Central memory CD8-positive, alpha-beta T cell (primary cell): ENCODE measurements around the gene SRPK1.

Experiments used
- ATAC-seq: fragments of 150-1000 bp; cut with Tn5 transposase; replicated peaks from 2 replicates; pipeline ENCODE4 v1.10.0; 2022; ENCODE audit warnings: mild to moderate bottlenecking, moderate FRiP score, moderate number of reproducible peaks; ENCODE audit not compliant: poor library complexity, severe bottlenecking; ENCODE audit errors: extremely low read depth
- DNase-seq, 2 donors: peaks; one replicate each; pipeline ENCODE4 v3.0.0; 2021; ENCODE audit warnings: low spot score in 2 of 2
- H3K27ac Mint-ChIP-seq: one replicate; pipeline ENCODE4 v1.8.0; 2022; ENCODE audit warnings: low read depth, mild to moderate bottlenecking, moderate library complexity, mixed read lengths
- H3K27me3 Mint-ChIP-seq: one replicate; pipeline ENCODE4 v1.8.0; 2022; ENCODE audit warnings: mixed read lengths
- H3K36me3 Mint-ChIP-seq: one replicate; pipeline ENCODE4 v1.8.0; 2022; ENCODE audit warnings: mild to moderate bottlenecking, moderate library complexity, mixed read lengths; ENCODE audit not compliant: insufficient read depth
- H3K4me1 Mint-ChIP-seq: one replicate; pipeline ENCODE4 v1.8.0; 2022; ENCODE audit warnings: mixed read lengths
- H3K4me3 Mint-ChIP-seq: one replicate; pipeline ENCODE4 v1.8.0; 2022; ENCODE audit warnings: mild to moderate bottlenecking, moderate library complexity, mixed read lengths
- H3K9me3 Mint-ChIP-seq: one replicate; pipeline ENCODE4 v1.8.0; 2022; ENCODE audit warnings: mixed read lengths

SRPK1 gene

GRCh38 chr6:35796236-35796635 is 124.7 kb downstream of the SRPK1 start:
- H3K9me3 Mint-ChIP-seq: no peaks in the 10 kb centered on the region
- H3K36me3 Mint-ChIP-seq: no peaks in the 10 kb centered on the region
- no peaks in the 10 kb centered on the region for H3K4me1 Mint-ChIP-seq
- no peak overlapping the region for H3K4me3 Mint-ChIP-seq
- DNase-seq (no peak), ATAC-seq (no peak)
- no peak overlapping the region for H3K27ac Mint-ChIP-seq
- H3K27me3 Mint-ChIP-seq: peaks cover 11% of the 10 kb centered on the region

GRCh38 chr6:35795453-35796071 is 125.3 kb downstream of the SRPK1 start:
- no peak for ATAC-seq
- Mint-ChIP-seq H3K9me3 (no peaks in the 10 kb centered on the region), H3K4me1 (no peaks in the 10 kb centered on the region), H3K27me3 (peaks cover 16% of the 10 kb centered on the region), H3K27ac (no peak overlapping the region), H3K36me3 (no peaks in the 10 kb centered on the region), H3K4me3 (no peak overlapping the region)
- DNase-seq: no peak

- H3K4me1 Mint-ChIP-seq: no peaks in the 10 kb centered on the region
- H3K27me3 Mint-ChIP-seq: peaks cover 23% of the 10 kb centered on the region
- no peaks in the 10 kb centered on the region for H3K36me3 Mint-ChIP-seq
- DNase-seq (no peak), ATAC-seq (no peak)
- no peak overlapping the region for H3K27ac Mint-ChIP-seq
- no peaks in the 10 kb centered on the region for H3K9me3 Mint-ChIP-seq
- H3K4me3 Mint-ChIP-seq: no peak overlapping the region
Measured at GRCh38 chr6:35794536-35795452, 126.1 kb downstream of the SRPK1 start.

- Mint-ChIP-seq H3K4me3 (no peak overlapping the region), H3K27ac (no peak overlapping the region), H3K4me1 (no peaks in the 10 kb centered on the region)
Measured at GRCh38 chr6:35790683-35791082, 130.2 kb downstream of the SRPK1 start.

GRCh38 chr6:35788423-35788982 is 132.4 kb downstream of the SRPK1 start:
- no peak for ATAC-seq
- Mint-ChIP-seq H3K9me3 (no peaks in the 10 kb centered on the region), H3K36me3 (no peaks in the 10 kb centered on the region), H3K4me1 (no peaks in the 10 kb centered on the region), H3K27ac (no peak overlapping the region), H3K27me3 (peaks cover 74% of the 10 kb centered on the region), H3K4me3 (no peak overlapping the region)
- no peak for DNase-seq

More at GRCh38 chr6:35790683-35791082, 130.2 kb downstream of the SRPK1 start:
- DNase-seq (no peak), ATAC-seq (no peak)
- Mint-ChIP-seq H3K27me3 (peaks cover 54% of the 10 kb centered on the region), H3K9me3 (no peaks in the 10 kb centered on the region), H3K36me3 (no peaks in the 10 kb centered on the region)

GRCh38 chr6:35787266-35788218 is 133.4 kb downstream of the SRPK1 start:
- H3K27me3 Mint-ChIP-seq: peaks cover 83% of the 10 kb centered on the region
- H3K27ac Mint-ChIP-seq: no peak overlapping the region
- H3K36me3 Mint-ChIP-seq: no peaks in the 10 kb centered on the region
- H3K4me3 Mint-ChIP-seq: no peak overlapping the region
- no peaks in the 10 kb centered on the region for H3K9me3 Mint-ChIP-seq
- no peaks in the 10 kb centered on the region for H3K4me1 Mint-ChIP-seq
- DNase-seq (no peak), ATAC-seq (no peak)

- no peaks in the 10 kb centered on the region for H3K36me3 Mint-ChIP-seq
- no peak for ATAC-seq
- peaks cover 87% of the 10 kb centered on the region for H3K27me3 Mint-ChIP-seq
- DNase-seq: no peak
- no peak overlapping the region for H3K4me3 Mint-ChIP-seq
- H3K9me3 Mint-ChIP-seq: no peaks in the 10 kb centered on the region
- no peak overlapping the region for H3K27ac Mint-ChIP-seq
- H3K4me1 Mint-ChIP-seq: no peaks in the 10 kb centered on the region
Measured at GRCh38 chr6:35786810-35787209, 134.1 kb downstream of the SRPK1 start.

- no peak overlapping the region for H3K4me3 Mint-ChIP-seq
- H3K27me3 Mint-ChIP-seq: peaks cover 87% of the 10 kb centered on the region
- no peak overlapping the region for H3K27ac Mint-ChIP-seq
- no peaks in the 10 kb centered on the region for H3K4me1 Mint-ChIP-seq
- DNase-seq: no peak
- no peaks in the 10 kb centered on the region for H3K36me3 Mint-ChIP-seq
- H3K9me3 Mint-ChIP-seq: no peaks in the 10 kb centered on the region
- ATAC-seq: no peak
Measured at GRCh38 chr6:35786272-35786671, 134.6 kb downstream of the SRPK1 start.

- ATAC-seq (no peak), DNase-seq (no peak)
- Mint-ChIP-seq H3K4me3 (no peak overlapping the region), H3K4me1 (no peaks in the 10 kb centered on the region), H3K36me3 (no peaks in the 10 kb centered on the region), H3K27me3 (peaks cover 69% of the 10 kb centered on the region), H3K9me3 (no peaks in the 10 kb centered on the region), H3K27ac (no peak overlapping the region)
Measured at GRCh38 chr6:35784200-35784599, 136.7 kb downstream of the SRPK1 start.
